Midbrain (tissue), 1 donor: Measurements from ENCODE around the gene RFC4.
"Not testable (repeated sequence)": the region's sequence is repeated elsewhere in the genome, so short reads cannot be mapped to it uniquely, and the experiment has no call there.

Source experiments
- DNase-seq: peaks from one replicate; lab custom pipeline; 2025; lab: John Stamatoyannopoulos, UW

Gene RFC4

GRCh38 chr3:186806089-186807055 lies at the start of gene RFC4:
Gene RFC4 (minus strand): TSS chr3:186806482. CDS start chr3:186804713, 1,769 bp downstream.
- peak; percentile 83 for DNase-seq

GRCh38 chr3:186854954-186855353 lies 48.7 kb upstream of the RFC4 start:
- DNase-seq = no peak

DNA sequence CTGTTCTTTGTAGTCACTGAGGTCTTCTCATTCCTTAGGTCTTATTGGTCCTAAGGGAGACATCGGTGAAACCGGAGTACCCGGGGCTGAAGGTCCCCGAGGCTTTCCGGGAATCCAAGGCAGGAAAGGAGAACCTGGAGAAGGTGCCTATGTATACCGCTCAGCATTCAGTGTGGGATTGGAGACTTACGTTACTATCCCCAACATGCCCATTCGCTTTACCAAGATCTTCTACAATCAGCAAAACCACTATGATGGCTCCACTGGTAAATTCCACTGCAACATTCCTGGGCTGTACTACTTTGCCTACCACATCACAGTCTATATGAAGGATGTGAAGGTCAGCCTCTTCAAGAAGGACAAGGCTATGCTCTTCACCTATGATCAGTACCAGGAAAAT lies 47.9 kb upstream of the RFC4 start:
- DNase-seq = no peak

GRCh38 chr3:186852994-186853393 lies 46.7 kb upstream of the RFC4 start:
- no peak for DNase-seq

GRCh38 chr3:186851835-186852234 lies 45.6 kb upstream of the RFC4 start:
- DNase-seq = not testable (repeated sequence)

DNA sequence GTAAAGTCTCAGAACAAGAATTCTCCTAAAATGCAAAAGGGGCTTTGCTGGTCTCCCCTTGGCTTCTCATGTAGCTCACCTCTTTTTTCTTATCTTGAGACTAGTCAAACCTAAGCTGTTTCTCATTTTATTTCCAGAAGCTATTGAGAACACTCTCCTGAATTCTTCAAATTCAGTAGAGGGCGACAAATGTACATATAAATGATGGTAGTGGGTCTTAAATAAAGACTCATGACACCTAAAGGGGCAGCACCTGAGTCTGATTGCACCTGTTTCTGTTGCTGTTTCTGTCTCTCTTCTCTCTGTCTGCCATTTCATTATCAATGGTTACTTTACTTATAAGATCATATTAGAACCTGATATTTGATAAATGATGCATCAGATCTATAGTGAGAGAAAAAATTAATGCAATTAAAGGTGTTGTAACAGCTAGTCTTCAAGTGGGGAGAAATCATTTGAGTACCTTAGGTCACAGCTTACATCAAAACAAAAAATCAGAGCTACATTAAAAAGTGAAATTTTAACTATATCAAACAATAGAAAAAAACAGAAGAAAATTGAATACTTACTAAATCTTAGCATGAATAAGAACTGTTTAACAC lies 43.2 kb upstream of the RFC4 start:
- DNase-seq = no peak

DNA sequence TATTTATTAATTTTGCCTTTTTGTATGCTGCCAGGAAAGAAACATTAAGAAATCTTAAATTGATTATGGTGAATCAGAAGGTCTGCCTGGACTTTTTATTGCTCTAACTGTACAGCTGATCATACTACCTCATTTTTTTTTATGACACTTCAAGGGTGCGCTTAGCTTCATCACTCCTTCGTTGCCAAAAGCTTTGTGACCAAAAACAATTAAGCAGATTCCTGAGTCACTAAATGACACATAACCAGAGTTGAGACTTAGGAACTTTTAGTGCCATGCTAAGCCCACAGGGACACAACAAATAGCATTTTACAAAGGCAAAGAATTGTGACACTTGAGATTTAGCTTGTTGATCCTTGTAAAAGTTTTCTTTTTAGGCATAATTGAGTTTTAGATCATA lies 41.2 kb upstream of the RFC4 start:
- DNase-seq = no peak

DNA sequence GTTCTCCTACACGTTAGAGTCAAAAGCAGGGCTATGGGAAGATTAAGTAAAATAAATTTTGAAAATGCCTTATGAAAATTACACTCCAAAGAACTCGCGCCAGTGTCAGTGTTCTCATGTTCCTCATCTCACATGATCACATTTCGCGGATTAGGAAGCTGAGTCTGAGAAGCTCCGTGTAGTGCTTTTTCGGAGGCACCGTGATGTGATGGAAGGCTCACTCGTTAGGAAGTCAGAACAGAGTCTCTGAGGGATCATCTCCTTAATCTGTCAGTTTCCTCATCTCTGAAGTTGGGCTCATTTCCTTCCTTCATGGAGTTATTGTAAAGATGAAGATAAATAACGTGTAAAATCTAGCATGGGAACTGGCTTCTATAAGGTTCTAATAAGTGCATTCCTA lies 39.5 kb upstream of the RFC4 start:
- DNase-seq = no peak

- DNase-seq = no peak
Measured at GRCh38 chr3:186844908-186845307, 38.6 kb upstream of the RFC4 start.

- no peak for DNase-seq
Measured at GRCh38 chr3:186843039-186843432, 36.8 kb upstream of the RFC4 start.

DNA sequence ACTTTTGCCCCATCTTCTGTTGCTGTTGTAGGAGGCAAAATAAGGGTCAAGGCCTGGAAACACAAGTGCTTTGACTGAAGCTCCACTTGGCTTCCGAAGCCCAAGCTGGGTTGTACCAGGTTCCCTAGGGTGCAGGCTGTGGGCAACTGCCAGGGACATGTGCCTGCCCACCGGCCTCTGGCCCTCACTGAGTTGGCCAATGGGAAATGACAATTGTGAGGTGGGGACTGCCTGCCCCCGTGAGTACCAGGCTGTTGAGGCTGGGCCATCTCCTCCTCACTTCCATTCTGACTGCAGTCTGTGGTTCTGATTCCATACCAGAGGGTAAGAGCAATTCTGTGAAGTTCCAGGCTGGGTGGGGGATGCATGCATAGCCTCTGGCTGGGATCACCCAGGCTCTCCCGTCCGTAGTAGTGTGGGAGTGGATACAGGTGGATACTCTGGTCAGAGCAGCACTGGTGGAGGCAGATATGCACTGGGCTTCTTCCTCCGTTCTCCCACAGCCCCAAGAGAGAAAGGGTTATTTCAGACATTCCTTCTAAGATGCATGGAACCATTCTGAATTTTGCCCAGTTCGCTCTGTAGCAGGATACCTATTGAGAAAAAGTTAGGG lies 36.2 kb upstream of the RFC4 start, which contains the start of gene ADIPOQ:
TSS of gene ADIPOQ (plus strand) at position 285 of the 613 bp plus-strand sequence. CDS start 10,349 bp downstream, outside the sequence.
- DNase-seq = no peak

- no peak for DNase-seq
Measured at GRCh38 chr3:186841620-186842019, 35.3 kb upstream of the RFC4 start.

DNA sequence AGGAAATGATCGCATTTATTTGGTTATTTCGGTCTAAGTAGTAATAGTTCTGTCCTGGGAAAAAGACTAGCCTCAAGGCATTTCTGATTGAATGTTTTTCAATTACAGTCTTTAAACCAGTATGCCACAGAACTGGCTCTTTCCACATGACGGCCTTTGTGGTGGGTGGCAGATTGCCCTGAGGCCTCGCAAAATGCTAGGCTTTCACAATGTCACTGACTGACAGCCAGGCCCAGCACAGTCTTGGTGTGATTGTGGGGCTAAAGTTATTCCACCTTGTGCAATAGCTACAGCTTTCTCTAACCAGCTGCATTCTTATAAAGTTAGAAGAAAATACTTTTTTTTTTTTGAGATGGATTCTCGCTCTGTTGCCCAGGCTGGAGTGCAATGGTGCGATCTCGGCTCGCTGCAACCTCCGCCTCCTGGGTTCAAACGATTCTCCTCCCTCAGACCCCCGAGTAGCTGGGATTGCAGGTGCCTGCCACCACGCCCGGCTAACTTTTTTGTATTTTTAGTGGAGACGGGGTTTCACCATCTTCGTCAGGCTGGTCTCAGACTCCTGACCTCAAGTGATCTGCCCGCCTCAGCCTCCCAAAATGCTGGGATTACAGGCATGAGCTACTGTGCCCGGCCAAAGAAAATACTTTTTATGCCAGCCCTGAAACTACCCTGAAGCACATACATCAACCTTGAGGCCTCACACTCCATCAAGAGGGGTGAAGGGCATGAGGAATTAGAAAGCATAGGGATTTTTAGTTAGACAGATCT lies 33.8 kb upstream of the RFC4 start:
- peak; percentile 8 for DNase-seq

- DNase-seq = no peak
Measured at GRCh38 chr3:186832276-186832675, 26.0 kb upstream of the RFC4 start.

GRCh38 chr3:186831798-186832197 lies 25.5 kb upstream of the RFC4 start:
- DNase-seq = no peak

GRCh38 chr3:186828340-186828739 lies 22.1 kb upstream of the RFC4 start:
- DNase-seq = no peak

DNA sequence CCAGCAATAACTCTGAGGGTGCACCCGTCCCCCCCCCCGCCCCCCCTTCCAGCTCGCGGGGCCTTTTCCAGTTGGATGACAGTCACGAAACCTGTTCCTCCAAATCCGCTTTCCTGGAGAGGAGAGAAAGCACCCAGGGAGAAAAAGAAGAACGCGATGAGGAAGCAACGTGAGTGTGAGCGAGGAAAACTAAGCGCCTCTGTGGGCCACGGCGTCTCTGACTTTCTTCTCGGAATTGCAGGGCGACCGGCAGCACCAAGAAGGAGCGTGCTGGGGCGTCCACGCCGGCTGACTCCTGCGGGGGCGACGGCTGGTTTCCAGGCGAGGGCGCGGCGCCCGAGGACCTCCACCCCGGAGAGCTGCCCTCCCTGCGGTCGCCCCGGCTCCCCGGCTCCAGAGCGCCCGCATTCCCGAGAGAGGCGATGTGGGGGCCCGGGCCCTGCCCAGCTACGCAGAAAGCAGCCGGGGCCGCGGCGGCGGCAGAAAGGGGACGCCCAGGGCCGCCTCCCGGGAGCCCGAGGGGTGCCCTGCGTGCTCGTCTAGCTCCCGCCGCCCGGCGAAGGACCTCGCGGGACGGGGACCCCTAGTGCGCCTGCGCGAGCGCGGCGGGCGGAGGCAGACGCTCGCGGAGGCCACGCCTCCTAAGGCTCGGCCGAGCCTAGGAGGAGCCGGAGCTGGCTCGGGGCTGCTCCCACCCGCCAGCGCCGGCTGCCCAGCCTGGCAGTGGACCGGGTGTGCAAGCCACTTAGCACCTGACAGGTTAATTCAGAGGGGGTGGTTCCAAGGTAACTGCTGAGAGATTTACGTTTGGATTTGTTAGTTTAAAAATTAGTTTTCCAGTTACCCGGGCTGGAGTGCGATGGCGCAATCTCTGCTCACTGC lies 20.9 kb upstream of the RFC4 start:
- DNase-seq = peak; percentile 90

DNA sequence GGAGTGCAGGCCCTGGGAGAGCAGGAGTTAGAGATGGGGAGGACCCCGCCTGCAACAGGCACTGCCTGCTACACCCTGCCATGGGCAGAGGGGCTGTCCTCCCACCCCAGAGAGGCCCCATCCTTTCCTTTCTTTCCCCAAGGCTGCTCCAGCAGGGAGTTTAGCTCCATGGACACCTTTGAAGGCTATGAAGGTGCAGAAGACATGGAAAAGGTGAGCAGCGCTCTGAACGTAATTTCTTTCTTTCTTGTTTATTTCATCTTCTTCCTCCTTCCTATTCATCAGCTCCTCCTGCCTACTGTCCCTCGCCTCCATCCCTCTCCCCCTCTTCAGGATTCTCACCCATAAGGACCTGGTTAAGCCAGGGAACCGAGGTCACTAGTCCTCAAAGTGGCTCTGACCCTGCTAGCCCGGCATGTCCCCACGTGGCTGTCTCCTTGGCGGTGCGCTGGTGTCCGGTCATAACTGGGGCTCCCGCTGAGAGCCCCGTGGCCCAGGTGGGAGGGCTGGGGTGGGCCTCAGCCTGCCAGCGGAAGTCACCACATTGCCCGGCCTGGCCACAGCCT lies 20.2 kb upstream of the RFC4 start:
- no peak for DNase-seq

DNA sequence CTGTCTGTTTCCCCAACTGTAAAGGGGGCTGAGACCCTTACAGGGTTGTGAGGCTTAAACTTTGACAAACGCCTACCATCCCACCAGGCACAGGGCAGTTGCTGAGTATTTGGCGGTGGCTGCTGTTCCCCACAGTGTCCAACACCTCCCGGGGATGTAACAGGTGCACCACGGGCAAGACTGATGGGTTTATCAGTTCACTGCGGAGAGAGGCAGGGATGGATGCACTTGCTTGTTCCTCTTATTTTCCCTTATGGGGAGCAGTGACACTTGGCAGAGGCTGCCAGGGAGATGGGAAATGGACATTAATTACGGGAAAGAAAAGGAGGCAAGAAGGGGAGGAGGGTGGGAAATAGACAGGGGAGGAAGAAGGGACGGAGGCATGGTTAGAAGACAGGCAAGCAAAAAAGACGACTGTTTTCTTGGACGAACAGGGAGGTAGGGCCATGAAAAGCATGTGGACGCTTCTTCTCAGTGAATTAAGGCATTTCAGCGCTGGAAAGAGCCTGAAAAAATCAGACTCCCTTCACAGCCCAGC lies 19.7 kb upstream of the RFC4 start:
- DNase-seq = no peak

GRCh38 chr3:186825294-186825821 lies 19.1 kb upstream of the RFC4 start:
- peak; percentile 1 for DNase-seq
